Common myeloid progenitor, CD34-positive (primary cell): ENCODE results near the gene RPL27A.

ENCODE experiments used
- CTCF ChIA-PET: fragments of 350-600 bp; sonication (Branson Sonifier 250); formaldehyde crosslinking; loops from one replicate; lab custom pipeline; 2021; ENCODE audit warnings: antibody characterized with exemption; lab: Charles Lee
- POLR2A ChIA-PET: fragments of 350-600 bp; sonication (Branson Sonifier 250); formaldehyde crosslinking; loops from one replicate; lab custom pipeline; 2021; ENCODE audit warnings: antibody characterized with exemption; lab: Charles Lee
- DNase-seq, 3 donors: peaks; one replicate each; pipeline versions ENCODE4 v3.0.0 to v3.0.0-alpha.2; 2013
- H3K27ac ChIP-seq, 2 experiments: 1 replicate in 1 of 2; 2 replicates in 1 of 2; pipeline ENCODE4 v1.7.0; 2013; ENCODE audit warnings: inconsistent platforms in 2 of 2, low read length in 2 of 2, mild to moderate bottlenecking in 2 of 2, low read depth in 1 of 2, moderate library complexity in 1 of 2; ENCODE audit not compliant: severe bottlenecking in 2 of 2, insufficient read depth in 1 of 2, poor library complexity in 1 of 2
- H3K27me3 ChIP-seq, 5 experiments: replicated peaks in 2 of 5; 1 replicate in 3 of 5; 2 replicates in 2 of 5; pipeline versions ENCODE4 v1.6.1 to v1.7.0; 2013; ENCODE audit warnings: low read length in 4 of 5, mild to moderate bottlenecking in 2 of 5, moderate library complexity in 2 of 5, inconsistent platforms in 1 of 5; ENCODE audit not compliant: insufficient read depth in 5 of 5, control insufficient read depth in 4 of 5
- H3K36me3 ChIP-seq, 4 experiments: 1 replicate in 2 of 4; 2 replicates in 2 of 4; pipeline versions ENCODE4 v1.6.1 to v1.7.0; 2013; ENCODE audit warnings: low read length in 3 of 4, control low read depth in 1 of 4, mild to moderate bottlenecking in 1 of 4; ENCODE audit not compliant: control insufficient read depth in 4 of 4, insufficient read depth in 4 of 4
- H3K4me1 ChIP-seq, 4 experiments: 1 replicate in 3 of 4; 2 replicates in 1 of 4; pipeline versions ENCODE4 v1.6.1 to v1.7.1; 2013; ENCODE audit warnings: low read length in 3 of 4, mild to moderate bottlenecking in 3 of 4, control low read depth in 1 of 4, inconsistent platforms in 1 of 4, moderate library complexity in 1 of 4; ENCODE audit not compliant: control insufficient read depth in 4 of 4, insufficient read depth in 4 of 4; ENCODE audit errors: control extremely low read depth in 1 of 4
- H3K4me3 ChIP-seq, 7 experiments: 1 replicate in 4 of 7; 2 replicates in 3 of 7; pipeline versions ENCODE4 v1.5.1 to v1.7.0; 2013; ENCODE audit warnings: mild to moderate bottlenecking in 7 of 7, low read length in 6 of 7, moderate library complexity in 6 of 7, inconsistent platforms in 2 of 7, low read depth in 2 of 7, control low read depth in 1 of 7; ENCODE audit not compliant: insufficient read depth in 4 of 7, control insufficient read depth in 1 of 7; ENCODE audit errors: extremely low read depth in 1 of 7
- H3K9me3 ChIP-seq, 5 experiments: 1 replicate in 4 of 5; 2 replicates in 1 of 5; pipeline versions ENCODE4 v1.6.1 to v1.7.1; 2013; ENCODE audit warnings: low read length in 4 of 5, mild to moderate bottlenecking in 2 of 5, inconsistent platforms in 1 of 5, low read depth in 1 of 5, moderate library complexity in 1 of 5; ENCODE audit not compliant: control insufficient read depth in 4 of 5, insufficient read depth in 2 of 5; ENCODE audit errors: control extremely low read depth in 1 of 5
- WGBS: methylation state at CpG from one replicate; pipeline ENCODE4 v1.1.5; 2013; ENCODE audit not compliant: insufficient coverage; 5-methylcytosine and 5-hydroxymethylcytosine counted together

RPL27A gene

DNA sequence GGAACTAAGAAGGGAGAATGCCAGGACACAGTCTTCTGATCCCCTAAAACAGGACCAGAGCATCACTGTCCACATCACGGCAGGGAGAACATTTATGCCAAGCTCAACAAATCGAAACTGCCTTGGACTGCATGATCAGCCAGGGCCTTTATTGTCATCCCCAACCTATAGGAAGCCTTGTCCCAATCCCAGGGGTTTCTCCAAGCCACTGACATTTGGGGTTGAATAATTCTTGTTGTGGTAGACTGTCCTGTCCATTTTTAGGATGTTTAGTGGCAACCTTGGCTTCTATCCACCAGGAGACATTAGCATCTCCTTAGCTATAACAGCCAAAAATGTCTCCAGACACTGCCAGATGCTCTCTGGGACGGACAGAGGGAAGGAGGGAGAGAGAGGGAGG, 37.1 kb downstream of the RPL27A start:
- ChIA-PET CTCF (no interaction called here), POLR2A (no interaction called here)
- WGBS: 100% methylated on average over 2 of the region's 3 CpGs
- H3K9me3 ChIP-seq: no peaks in the 10 kb centered on the region
- peaks cover 0 to 11% (median 0%) of the 10 kb centered on the region in 5 experiments for H3K27me3 ChIP-seq
- H3K27ac ChIP-seq: no peak overlapping the region
- no peak for DNase-seq
- no peak overlapping the region for H3K4me3 ChIP-seq
- H3K4me1 ChIP-seq: no peaks in the 10 kb centered on the region
- no peaks in the 10 kb centered on the region for H3K36me3 ChIP-seq

DNA sequence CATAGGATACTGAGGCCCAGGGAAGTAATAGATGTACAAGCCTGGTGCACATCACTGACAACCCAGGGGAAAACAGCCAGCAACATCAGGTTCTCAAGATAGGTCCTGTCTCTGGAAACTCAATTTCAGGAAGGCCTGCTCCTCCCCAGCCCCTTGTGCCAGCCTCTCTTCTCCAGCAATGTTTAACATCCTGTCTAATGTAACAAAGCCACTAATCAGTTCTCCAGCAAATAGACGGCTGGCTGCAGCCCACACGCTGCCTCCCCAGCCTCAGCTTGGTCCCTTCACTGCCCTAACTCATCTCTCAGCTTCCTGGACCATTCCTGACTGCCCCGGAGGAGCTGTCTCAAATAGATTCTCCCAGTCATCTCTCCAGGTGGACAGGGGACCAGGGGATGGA, 37.8 kb downstream of the RPL27A start:
- CTCF ChIA-PET: no interaction called here
- Histone ChIP-seq H3K27ac (no peak overlapping the region), H3K36me3 (no peaks in the 10 kb centered on the region), H3K4me3 (no peak overlapping the region), H3K9me3 (no peaks in the 10 kb centered on the region), H3K27me3 (peaks cover 0 to 11% (median 0%) of the 10 kb centered on the region in 5 experiments), H3K4me1 (no peaks in the 10 kb centered on the region)
- no peak for DNase-seq
- POLR2A ChIA-PET: no interaction called here
- WGBS: 86% methylated on average over 1 of the region's 3 CpGs

DNA sequence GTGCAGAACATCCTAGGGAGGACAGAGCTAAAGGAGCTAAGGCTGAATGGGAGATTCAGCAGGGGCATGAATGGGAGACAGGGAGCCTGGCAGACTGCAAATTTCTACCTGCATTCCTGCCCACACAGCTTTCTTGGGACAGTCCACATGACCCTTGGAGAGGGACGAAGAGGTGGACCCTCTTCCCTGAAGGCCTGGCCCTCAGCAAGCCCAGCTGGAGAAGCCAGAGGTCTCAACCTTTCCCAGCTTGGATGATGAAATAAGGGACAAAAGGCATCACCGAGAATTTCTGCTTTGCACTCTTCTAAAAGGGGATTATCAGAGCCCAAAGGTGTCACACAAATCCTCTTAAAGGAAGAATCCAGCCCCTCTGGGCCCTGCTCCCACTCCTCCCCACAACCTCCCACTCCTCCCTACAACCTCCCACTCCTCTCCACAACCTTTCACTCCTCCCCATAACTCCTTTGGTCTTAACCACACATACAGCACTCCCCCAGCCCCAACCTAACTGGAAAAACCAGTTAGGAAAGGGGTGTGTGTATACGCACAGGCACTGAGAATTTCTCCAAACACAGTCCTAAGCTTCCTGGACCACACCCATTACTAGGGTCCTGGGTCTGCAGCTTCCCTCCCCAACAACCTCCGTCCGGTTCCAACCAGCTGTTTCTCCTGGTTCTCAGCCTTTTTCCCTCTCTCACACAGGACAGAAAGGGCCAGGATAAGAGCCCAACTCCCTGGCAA, 38.4 kb downstream of the RPL27A start:
- POLR2A ChIA-PET: no interaction called here

DNA sequence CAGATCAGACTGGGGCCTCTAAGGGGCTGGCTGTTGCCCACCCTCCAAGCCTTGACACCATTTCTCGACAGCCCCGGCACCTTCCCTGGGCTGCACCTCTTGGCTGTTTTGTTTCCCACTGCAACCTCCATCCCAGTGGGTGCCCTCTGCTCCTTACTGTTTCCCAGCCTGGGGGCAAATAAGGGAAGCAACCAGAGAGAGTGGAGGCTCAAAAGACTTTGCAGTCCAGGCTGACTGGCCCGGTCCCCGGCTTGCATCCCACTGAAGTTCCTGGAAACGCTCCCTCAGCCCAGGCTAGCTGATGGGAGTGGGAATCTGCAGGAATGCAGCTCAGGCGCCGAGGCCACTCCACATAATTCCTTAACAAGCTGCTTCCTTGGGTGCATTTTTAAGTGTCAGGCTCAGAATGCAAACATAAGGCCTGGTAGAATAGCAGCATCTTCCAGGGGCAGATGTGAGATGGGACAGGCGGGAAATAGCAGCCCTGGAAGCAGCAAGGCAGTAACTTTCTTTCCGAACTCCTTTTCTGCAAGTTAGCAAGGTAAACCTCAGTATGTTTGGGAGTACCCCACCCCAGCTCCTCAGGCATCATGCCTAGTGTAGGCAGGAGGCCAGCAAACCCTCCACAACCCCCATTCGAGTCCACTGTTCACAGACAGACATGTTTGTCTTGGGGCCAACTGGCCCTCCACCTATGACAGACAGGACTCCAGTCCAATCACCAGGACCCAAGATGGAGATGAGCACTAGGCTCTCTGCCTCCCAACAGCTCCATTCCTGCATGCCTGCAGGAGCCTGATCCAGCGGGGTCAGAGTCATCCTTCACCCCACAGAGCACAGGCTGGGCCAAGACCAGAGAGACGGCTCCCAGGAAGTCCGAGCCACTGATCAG, 39.3 kb downstream of the RPL27A start:
- 99% methylated on average over 8 of the region's 13 CpGs for WGBS
- no peaks in the 10 kb centered on the region for H3K4me1 ChIP-seq
- CTCF ChIA-PET: no interaction called here
- POLR2A ChIA-PET: no interaction called here
- H3K27me3 ChIP-seq: peaks cover 0 to 11% (median 0%) of the 10 kb centered on the region in 5 experiments
- no peak overlapping the region for H3K27ac ChIP-seq
- no peak for DNase-seq
- no peak overlapping the region for H3K4me3 ChIP-seq
- H3K36me3 ChIP-seq: no peaks in the 10 kb centered on the region
- no peaks in the 10 kb centered on the region for H3K9me3 ChIP-seq

More for the DNA sequence above, 38.4 kb downstream of the RPL27A start:
- H3K27ac ChIP-seq: no peak overlapping the region
- no peaks in the 10 kb centered on the region for H3K9me3 ChIP-seq
- no peak overlapping the region for H3K4me3 ChIP-seq
- peaks cover 0 to 11% (median 0%) of the 10 kb centered on the region in 5 experiments for H3K27me3 ChIP-seq
- no peaks in the 10 kb centered on the region for H3K36me3 ChIP-seq
- 100% methylated on average over 2 of the region's 5 CpGs for WGBS
- DNase-seq: no peak
- H3K4me1 ChIP-seq: no peaks in the 10 kb centered on the region
- CTCF ChIA-PET: no interaction called here

DNA sequence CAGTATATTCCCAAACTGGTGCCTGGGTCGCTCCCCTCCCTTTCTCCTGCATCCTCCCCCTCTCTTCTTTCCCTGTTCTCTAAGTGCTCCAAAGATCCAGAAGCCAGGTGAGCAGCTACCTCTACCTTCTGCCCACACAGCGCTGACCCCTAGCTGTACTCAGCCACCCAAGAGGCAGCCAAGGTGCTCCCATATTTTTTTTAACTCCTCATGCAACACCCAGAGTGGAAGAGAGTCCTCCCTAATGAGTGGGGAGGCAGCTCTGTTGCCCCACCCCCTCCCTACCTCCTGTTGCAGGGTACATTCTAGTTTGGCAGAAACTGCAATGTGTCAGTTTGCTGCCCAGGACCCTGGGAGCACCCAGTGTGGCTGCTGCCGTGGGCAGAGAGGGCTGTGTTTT, 40.2 kb downstream of the RPL27A start:
- POLR2A ChIA-PET: no interaction called here
- Histone ChIP-seq H3K27me3 (peaks cover 0 to 11% (median 0%) of the 10 kb centered on the region in 5 experiments), H3K27ac (no peak overlapping the region), H3K9me3 (no peaks in the 10 kb centered on the region), H3K4me3 (no peak overlapping the region), H3K36me3 (no peaks in the 10 kb centered on the region), H3K4me1 (no peaks in the 10 kb centered on the region)
- 100% methylated on average over 3 of the region's 3 CpGs for whole genome bisulfite sequencing
- DNase-seq: no peak
- CTCF ChIA-PET: no interaction called here

DNA sequence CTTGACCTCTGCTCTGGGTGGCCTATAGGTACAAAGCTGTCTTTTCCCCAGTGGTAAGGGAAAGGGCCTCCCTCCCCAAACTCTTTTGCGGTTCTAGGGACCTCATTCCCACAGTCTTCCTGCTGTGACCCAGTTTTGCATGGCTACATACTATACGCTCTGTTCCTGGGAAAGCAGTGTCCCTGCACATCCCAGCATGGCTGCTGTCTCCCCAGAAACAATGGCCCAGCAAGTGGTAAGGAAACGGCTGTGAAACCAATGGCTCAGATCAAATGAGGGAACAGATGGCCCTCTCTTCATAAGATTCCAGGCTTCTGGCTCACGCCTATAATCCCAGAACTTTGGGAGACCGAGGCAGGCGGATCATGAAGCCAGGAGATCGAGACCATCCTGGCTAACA, 41.1 kb downstream of the RPL27A start:
- no peak for DNase-seq
- H3K27ac ChIP-seq: no peak overlapping the region
- WGBS: 98% methylated on average over 5 of the region's 7 CpGs
- no peak overlapping the region for H3K4me3 ChIP-seq
- H3K9me3 ChIP-seq: no peaks in the 10 kb centered on the region
- no peaks in the 10 kb centered on the region for H3K4me1 ChIP-seq
- ChIA-PET CTCF (no interaction called here), POLR2A (no interaction called here)
- peaks cover 0 to 10% (median 0%) of the 10 kb centered on the region in 5 experiments for H3K27me3 ChIP-seq
- no peaks in the 10 kb centered on the region for H3K36me3 ChIP-seq

DNA sequence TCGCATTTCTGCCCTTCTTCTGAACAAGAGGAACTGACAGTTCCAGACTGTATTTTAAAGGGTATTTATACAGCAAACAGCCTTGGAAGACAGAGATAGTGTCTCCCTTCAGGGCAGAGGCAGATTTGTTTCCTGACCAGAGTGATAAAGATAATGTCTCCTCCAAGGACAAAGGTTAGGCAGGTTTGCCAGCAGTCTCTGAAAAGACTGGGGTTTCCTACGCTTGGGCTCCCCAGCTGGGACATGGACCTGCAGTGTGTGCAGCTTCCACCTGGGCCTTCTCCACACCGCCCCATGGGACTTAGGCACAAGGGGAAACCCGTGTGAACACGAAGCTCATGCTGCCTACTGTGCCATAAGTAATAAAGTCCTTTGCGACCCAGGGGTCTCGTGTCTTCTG, 42.1 kb downstream of the RPL27A start:
- Histone ChIP-seq H3K27ac (no peak overlapping the region), H3K4me3 (no peak overlapping the region), H3K9me3 (no peaks in the 10 kb centered on the region), H3K36me3 (no peaks in the 10 kb centered on the region), H3K27me3 (peaks cover 0 to 8% (median 0%) of the 10 kb centered on the region in 5 experiments), H3K4me1 (no peaks in the 10 kb centered on the region)
- WGBS: 90% methylated on average over 6 of the region's 7 CpGs
- DNase-seq: no peak
- ChIA-PET POLR2A (no interaction called here), CTCF (no interaction called here)
